OCI-M2 (cell line): ENCODE measurements around the gene WNK1.
"Not testable (repeated sequence)": the region's sequence is repeated elsewhere in the genome, so short reads cannot be mapped to it uniquely, and the experiment has no call there.

ENCODE experiments used
- DNase-seq: peaks from one replicate; lab custom pipeline; 2025; ENCODE audit not compliant: unreplicated experiment; lab: John Stamatoyannopoulos, UW

Gene WNK1

DNA sequence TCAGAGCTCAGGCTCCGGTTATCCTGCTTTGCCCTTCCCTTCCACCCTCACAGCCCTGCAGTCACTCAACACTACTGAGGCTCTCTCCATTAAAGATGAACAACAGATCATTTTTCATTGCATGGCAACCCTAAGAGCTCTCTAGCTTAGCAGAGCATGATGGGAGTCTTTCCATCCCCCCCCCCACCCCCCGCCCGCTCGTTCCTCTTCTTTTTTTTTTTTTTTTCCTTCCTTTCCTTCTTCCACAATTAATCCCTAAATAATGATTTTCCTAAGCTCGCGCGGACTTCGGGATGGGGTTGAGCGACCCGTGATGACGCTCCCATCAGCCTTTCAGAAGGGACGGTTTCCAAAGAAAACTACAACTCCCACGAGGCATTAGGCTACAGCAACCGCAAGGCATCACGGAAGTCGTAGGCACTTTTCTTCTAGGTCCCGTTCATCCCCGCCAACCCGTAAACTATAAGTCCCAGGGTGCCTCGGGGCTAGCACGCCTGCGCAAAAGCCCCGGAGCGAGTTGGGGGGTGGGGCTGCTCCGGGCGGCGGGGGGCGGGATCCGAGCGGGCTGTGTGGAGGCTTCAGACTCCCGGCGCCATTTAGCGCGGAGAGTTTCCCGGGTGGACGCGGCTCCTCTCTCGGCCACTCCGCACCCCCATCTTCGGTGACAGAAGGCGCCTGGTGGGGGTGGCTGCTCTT lies at the start of gene WNK1:
WNK1 (plus strand) TSS at position 581 of the 696 bp plus-strand sequence. CDS start 987 bp downstream, outside the sequence.
- peak; percentile 61 for DNase-seq

DNA sequence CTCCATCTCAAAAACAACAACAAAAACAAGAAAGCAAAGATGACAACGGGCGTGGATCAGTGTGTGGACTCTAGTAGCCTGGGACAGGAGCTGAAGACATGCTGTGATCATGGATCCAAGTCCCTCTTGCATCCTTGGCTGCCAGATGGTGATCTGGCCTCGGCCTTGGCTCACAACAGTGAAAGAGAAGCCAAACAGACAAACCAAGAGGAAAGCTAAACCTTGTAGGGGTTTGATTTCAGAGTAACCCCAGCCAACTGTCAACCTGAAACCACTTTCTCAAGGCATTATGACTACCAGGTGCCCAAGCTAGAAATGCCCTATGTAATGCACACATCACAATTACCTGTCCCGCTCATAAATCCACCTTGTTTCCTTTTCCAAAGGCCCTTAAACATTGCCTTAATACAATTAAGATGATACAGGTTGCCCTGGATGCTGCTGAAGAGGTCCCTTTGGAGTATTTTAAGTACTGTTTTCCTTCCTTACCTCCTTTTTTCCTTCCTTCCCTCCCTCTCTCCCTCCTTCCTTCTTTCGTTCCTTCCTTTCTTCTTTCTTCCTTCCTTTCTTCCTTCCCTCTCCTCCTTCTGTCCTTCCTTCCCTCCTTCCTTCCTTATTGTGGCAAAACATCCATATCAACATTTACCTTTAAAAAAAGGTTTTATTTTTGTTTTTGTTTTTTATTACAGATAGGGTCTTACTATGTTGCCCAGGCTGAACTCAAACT lies 47.7 kb upstream of the WNK1 start:
- no peak for DNase-seq

DNA sequence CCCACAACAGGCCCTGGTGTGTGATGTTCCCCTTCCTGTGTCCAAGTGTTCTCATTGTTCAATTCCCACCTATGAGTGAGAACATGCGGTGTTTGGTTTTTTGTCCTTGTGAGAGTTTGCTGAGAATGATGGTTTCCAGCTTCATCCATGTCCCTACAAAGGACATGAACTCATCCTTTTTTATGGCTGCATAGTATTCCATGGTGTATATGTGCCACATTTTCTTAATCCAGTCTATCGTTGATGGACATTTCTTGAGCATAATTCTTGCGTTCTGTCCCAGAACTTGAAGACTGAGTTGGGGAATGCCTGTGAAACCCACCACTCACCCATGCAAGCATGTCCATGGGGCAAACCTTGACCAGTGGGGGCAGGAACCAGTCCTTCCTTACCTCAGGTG lies 44.3 kb upstream of the WNK1 start:
- DNase-seq, result not testable (repeated sequence)

DNA sequence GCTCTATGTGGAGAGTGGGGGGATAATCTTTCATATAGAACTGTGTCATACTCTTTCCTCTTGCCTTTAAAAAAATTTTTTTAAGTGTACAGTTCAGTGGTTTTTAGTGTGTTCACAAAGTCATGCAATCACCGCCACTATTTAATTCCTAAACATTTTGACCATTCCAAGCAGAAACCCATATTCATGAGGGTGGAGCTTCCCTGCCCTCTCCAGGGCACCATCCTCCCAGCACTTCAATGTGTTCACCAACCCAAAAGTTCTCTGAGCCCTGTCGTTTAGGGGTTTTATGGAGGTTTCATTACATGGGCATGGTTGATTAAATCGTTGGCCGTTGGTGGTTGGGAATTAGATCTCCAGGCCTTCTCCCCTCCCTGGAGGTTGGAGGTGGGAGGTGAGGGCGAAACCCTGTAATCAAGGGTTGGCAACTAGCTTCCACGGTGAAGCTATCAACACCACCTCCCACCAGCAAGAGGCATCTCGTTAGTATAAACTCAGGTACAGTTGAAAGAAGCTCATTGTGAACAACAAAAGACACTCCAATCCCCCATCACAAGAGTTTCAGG lies 42.8 kb upstream of the WNK1 start:
- no peak for DNase-seq

DNA sequence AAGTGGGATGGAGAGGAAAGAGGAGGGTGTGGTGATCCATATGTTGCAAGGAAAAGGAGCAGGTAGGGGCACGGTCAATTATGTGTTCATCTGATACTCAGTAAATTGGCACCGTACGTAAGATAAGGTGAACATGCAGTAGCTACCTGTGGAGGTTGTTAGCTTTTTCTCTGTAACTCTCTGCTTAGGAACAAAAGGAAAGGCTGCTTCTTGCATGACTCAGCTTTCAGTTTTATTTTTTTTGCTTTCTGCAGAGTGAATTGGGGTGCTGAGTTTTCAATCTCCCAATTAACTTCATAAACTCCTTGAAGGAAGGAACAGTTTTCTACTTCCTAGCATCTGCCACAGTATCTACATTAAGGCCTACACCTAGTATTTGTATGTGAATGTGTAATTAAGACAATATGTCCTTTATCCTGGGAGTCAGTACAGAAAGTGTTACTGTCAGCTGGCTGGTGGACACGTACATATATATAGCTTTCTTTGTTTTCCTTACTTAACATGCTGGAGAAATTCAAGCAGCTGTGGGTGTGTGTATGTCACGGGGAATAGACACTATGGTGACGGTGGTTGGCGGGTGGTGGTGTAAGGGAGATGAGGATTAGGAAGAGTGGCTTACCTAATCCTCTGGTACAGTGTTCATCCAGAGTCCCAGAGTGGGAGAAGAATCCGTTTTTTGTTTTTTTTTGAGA lies 40.1 kb upstream of the WNK1 start:
- DNase-seq, result no peak

DNA sequence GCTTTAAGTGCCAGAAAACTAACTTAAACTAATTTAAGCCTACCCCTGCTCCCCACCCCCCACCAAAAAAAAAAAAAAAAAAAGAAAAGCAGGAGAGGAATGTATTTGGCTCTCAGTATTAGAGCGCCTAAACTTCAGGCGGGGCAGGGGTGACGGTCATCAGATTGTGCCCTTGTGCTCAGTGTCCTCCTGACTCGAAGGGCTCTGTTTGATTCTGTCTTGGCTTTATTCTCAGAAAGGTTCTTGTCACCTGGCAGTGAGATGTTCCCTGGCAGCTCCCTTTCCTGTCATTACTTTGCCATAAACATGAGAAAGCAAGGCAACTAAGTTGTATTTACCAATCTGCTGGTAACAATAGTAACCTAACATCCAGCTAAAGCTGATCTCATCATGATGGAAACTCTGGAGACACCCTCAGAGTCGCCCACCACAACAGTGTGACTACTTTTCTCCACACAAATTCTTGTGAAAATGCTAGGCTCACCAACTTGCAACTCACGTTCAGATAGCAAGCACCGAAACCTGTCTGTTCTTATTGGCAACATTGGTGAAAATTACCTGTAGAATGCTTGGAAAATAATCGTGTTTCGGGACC lies 39.0 kb upstream of the WNK1 start:
- DNase-seq, result no peak

DNA sequence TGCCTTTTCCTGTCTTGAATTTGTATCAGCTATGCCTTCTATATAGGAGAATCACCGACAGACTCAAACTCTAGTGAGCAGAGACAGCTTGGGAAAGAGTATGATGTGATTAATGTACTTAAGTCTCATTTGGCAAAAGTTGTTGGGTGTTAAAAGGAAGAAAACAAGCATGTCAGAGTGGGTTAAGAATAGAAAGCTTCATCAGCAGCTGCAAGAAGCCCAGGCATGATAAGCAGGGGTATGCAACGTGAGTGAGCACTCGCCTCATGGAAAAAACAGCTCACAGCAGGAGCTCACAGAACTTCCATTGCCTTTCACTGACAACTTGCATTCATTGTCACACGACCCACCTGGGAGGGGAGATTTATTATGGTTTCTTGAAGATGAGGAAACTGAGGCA lies 35.9 kb upstream of the WNK1 start:
- peak; percentile 51 for DNase-seq

DNA sequence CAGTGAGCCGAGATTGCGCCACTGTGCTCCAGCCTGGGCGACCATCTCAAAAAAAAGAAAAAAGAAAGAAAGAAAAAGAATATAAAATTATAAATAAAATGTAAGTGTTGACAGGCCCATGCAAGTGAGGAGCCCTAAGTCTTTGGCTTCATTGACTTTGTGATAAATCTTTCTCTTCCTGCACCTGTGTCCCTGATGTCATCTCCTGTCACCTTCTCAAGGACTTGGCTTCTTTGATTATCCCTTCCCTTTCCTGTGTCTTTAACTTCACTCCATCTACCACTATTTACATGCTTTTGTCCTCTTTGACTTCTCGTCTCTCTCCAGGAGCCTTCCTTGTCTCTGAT lies 33.6 kb upstream of the WNK1 start:
- DNase-seq, result no peak

DNA sequence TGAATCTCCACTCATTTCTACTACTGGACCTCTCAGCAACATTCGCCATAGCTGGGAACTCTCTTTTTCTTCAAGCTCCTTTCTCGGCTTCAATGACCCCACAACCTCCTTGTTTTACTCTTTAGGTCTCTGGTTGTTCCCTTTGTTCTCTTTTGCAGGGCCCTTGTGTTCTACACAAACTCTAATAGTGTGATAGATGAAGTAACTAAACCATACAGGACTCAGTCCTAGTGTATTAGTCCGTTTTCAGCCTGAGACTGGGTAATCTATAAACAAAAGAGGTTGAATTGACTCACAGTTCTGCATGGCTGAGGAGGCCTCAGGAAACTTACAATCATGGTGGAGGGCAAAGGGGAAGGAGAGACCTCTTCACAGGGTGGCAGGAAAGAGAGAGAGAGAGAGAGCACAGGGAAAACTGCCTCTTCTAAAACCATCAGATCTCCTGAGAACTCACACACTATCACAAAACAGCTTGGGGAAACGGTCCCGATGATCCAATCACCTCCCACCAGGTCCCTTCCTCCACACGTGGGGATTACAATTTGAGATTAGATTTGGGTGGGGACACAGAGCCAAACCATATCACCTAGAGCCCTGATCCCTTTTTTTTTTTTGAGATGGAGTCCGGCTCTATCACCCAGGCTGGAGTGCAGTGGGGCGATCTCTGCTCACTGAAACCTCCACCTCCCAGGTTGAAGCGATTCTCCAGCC lies 32.0 kb upstream of the WNK1 start:
- DNase-seq, result no peak

DNA sequence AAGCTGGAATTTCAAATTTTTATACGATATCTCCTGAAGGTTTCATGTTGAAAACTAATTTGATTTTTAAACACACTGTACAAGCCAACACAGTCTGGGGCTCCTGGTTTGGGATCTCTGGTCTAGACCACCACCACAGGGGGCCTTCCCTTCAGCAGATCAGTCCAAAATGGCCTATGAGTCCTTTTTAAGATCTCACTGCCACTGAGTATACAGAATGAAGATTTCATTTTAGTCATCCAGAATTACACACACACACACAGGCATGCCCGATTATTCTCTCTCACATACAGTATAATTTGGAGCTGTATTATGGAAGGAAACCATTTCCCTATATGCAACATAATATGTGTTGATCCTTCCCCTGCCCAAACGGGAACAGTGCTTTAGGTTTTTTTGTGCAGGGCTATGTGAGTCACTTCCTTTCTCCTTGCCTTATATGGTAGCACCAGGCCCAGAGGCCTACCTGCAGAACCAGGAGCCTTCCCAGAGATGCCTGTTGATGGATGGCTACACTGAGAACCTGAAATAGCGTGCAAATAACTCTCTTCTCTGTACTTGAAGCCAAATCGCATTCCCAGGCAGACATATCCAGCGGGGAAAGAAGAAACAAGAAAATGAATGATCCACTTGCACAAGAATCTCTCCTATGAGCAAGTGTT lies 28.1 kb upstream of the WNK1 start:
- DNase-seq, result no peak

DNA sequence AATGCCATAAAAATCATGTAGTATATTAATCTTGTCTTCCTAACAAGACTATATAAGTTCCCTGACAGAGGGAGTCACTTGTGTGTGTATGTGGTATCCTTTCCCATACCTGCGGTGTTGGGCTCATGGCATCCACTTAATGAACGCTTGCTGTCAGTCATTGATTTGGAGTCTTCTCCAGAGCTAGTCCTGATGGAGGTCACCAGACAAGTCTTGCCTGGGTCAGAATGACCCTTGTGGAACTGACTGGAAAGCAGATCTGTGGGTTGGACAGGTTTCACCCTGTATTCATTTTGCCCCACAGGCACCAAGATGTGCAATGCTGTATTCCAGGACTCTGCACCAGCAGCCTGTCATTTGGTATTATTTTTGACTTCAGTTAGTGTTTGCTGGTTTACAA lies 27.3 kb upstream of the WNK1 start:
- no peak for DNase-seq

DNA sequence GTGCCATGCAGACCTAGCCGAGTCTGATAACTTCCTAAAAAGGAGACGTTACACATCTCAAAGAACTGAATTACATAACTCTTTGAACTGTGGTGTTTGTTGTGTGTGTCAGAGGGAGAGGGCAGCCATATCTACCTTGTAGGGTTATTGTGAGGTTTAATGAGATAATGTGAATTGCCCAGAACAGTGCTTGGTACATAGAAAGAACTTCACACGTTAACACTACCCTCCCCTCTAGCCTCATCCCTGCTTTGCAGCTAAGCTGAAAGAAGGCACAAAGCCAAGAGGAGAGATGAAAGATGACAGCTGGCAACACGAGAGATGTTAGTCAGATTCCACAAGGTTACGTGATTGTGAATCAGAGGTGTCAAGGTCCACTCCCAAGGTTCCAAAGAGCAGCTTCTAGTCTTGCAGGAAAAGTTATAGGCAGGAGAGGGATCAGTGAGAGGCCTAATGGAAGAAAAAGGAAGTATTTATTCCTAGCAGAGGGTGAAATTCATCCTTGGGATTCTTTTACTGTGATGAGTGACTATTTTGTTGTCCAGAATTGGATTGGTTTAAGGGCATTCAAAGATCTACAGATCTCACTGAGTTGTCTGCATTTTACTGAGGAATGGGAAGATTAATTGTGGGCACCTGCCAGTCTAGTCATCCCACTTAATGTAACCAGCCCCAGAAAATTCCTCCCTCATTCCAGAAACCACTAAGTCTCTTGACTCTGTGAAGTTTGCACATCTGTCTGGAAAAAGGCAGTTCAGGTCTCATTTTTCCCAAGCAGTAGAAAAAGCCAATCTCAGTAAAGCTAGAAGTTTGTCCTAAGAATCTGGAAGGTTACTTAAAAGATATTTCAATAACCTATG lies 25.9 kb upstream of the WNK1 start:
- DNase-seq, result no peak

DNA sequence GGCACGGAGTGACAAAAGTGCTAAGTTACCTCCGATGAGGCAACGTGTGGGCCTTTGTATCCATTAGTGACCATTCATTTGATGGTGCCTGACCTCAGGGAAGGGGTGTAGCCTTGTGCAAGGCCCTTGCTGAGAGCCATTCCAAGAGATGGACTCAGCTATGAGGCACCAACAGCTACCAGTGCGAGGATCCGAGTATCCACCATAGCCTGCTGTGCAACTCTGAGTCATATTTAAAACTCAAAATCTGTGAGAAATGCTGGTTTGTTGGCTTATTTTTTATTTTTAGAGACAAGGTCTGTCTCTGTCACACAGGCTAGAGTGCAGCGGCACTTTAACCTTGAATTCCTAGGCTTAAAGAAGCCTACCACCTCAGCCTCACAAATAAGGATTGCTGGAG lies 25.1 kb upstream of the WNK1 start:
- no peak for DNase-seq

DNA sequence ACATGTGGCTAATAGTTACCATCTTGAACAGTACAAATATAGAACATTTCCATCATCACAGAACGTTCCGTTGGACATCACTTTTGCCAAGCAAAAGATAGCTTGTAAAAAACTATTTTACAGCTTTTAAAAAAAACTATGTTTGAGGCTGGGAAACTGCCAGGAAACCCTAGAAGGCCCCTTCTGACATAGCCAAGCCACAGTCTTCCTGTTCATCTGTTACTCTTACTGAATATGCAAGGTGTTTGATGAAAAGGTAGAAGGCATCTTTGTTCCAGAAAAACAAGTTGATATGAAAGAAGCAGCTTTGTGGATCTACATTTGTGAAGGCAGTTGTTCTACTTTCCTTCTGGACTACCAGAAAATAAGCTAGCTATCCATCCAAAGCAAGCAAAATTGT lies 23.6 kb upstream of the WNK1 start:
- DNase-seq, result no peak

DNA sequence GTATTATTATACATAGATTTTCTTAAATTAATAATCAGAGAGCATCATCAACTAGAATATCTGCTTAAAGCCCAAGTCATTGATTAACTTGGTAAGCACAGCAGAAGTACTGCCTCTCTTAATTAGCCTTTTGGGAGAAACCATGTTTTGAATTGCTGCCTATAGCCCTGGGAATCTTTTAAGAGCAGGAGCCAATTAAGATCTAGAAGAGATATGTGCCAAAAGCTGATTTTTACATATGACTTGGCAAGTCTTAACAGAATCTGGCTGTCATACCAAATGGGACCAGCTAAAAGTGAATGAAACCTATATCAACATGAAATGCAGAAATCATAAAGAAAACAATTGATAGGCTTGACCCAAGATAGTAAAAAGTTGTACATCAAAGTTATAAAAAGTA lies 23.2 kb upstream of the WNK1 start:
- DNase-seq, result no peak

DNA sequence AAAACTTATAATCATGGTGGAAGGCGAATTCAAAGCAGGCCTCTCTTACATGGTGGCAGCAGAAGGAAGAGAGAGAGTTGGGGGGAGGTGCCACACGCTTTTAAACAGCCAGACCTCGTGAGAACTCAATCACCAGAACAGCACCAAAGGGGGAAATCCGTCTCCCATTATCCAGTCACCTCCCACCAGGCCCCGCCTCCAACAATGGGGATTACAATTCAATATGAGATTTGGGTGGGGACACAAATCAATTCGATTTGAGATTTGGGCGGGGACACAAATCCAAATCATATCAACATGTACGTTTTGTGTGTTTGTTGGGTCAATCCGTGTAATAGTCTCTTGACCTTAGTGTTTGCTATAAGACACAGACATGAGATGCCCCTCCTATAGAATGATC lies 21.8 kb upstream of the WNK1 start:
- DNase-seq, result no peak

DNA sequence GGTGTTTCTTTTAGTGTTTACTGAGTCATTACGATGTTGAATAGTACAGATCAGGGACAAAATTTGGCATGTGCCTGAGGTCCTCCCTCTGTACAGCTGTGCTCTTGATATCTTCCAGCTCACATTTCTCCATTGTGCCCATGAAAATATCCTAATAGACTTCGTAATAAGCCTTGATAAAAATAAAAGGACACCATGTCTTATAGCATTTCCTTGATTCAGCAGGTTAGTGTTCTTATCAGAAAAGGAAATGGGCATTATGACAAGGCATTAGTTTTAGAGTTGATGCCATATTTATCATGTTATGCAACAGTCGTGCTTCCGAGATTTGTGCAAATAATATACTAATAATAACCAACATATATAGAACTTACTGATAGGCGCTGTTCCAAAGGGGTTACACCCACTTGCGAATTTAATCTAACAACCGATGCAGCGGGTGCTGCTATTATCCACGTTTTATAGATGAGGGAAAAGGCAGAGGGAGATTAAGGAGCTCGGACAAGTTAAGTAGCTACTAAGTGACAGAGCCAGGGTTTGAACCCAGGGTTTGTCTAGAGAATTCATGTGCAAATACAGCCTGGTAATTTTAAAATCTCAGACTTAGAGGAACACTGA lies 15.1 kb upstream of the WNK1 start:
- no peak for DNase-seq

DNA sequence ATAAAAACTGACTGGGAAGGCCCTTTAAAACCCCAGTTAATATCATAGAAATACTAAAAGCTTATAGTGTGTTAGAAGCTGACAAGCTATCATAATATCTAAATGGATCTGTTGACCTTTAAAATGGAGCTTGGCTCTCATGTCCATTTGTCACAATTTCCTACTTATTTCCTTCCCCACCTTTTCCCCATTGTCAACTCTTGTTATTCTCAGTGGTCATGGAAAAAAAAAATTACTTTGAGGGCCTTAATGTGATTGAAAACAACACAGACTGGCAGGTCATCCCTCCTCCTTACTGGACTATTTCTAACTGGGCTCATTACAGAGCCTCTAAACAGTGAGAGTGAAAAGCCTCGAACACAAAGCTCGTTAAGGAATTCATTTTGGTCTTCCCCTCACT lies 13.7 kb upstream of the WNK1 start:
- DNase-seq, result no peak

DNA sequence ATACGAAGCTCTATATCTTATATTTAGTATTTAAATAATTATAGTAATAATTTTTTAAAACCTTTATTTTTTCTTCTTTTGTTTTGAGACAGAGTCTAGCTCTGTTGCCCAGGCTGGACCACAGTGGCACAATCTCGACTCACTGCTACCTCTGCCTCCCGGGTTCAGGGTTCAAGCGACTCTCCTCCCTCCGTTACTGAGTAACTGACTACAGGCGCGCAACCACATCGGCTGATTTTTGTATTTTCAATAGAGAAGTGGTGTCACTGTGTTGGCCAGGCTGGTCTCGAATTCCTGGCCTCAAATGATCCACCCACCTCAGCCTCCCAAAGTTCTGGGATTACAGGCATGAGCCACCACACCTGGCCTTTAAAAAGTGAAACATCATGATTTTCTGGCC lies 13.0 kb upstream of the WNK1 start:
- DNase-seq, result no peak
